Keratinocyte (primary cell): ENCODE results near the gene TUBA4B. TPM values are rescaled to one million over a fixed set of nuclear protein-coding genes. Genes with fewer than 3 reads are reported as not detected.

Source experiments
- DNase-seq: peaks from one replicate; pipeline ENCODE4 v3.0.0-alpha.2; 2011; ENCODE audit warnings: low read depth, missing footprints, low spot score
- FAIRE-seq: peaks from 2 replicates; lab custom pipeline; 2011; peaks lifted over from hg19 to GRCh38; lab: Jason Lieb, UNC
- H2AFZ ChIP-seq: 2 replicates; pipeline ENCODE4 v1.6.0; 2012; ENCODE audit warnings: low read length, control low read depth, inconsistent platforms; ENCODE audit not compliant: control insufficient read depth
- H3K27ac ChIP-seq: 2 replicates; pipeline ENCODE4 v1.5.1; 2011; ENCODE audit warnings: low read length; ENCODE audit not compliant: control insufficient read depth, insufficient read depth
- H3K27me3 ChIP-seq: 3 replicates; pipeline ENCODE4 v1.6.0; 2011; ENCODE audit warnings: low read length; ENCODE audit not compliant: control insufficient read depth, insufficient read depth; ENCODE audit errors: extremely low read depth
- H3K36me3 ChIP-seq, 2 experiments: 2 replicates in 1 of 2; 3 replicates in 1 of 2; pipeline ENCODE4 v1.5.1; 2011; ENCODE audit warnings: low read length in 2 of 2, mild to moderate bottlenecking in 1 of 2; ENCODE audit not compliant: control insufficient read depth in 2 of 2, insufficient read depth in 2 of 2; ENCODE audit errors: extremely low read depth in 1 of 2
- H3K4me1 ChIP-seq: 3 replicates; pipeline ENCODE4 v1.5.1; 2011; ENCODE audit warnings: low read length; ENCODE audit not compliant: control insufficient read depth, insufficient read depth; ENCODE audit errors: extremely low read depth
- H3K4me2 ChIP-seq: 3 replicates; pipeline ENCODE4 v1.6.0; 2011; ENCODE audit warnings: low read depth, low read length; ENCODE audit not compliant: control insufficient read depth, insufficient read depth; ENCODE audit errors: extremely low read depth
- H3K4me3 ChIP-seq, 3 experiments: fragments of 200-600 bp in 1 of 3; sonication (generic) in 1 of 3; 2 replicates in 2 of 3; 3 replicates in 1 of 3; pipeline ENCODE4 v1.5.1; 2011 to 2016; ENCODE audit warnings: low read length in 3 of 3, mild to moderate bottlenecking in 3 of 3, control low read depth in 2 of 3, inconsistent platforms in 1 of 3, low read depth in 1 of 3, mixed read lengths in 1 of 3, mixed run types in 1 of 3, moderate library complexity in 1 of 3; ENCODE audit not compliant: control insufficient read depth in 2 of 3, insufficient read depth in 2 of 3; ENCODE audit errors: extremely low read depth in 1 of 3
- H3K79me2 ChIP-seq: 2 replicates; pipeline ENCODE4 v1.6.0; 2012; ENCODE audit warnings: low read length; ENCODE audit not compliant: control insufficient read depth, insufficient read depth
- H3K9ac ChIP-seq: 3 replicates; pipeline ENCODE4 v1.6.0; 2011; ENCODE audit warnings: low read length; ENCODE audit not compliant: control insufficient read depth, insufficient read depth; ENCODE audit errors: extremely low read depth
- H3K9me1 ChIP-seq: 3 replicates; pipeline ENCODE4 v1.6.0; 2011; ENCODE audit warnings: low read length; ENCODE audit not compliant: control insufficient read depth, insufficient read depth; ENCODE audit errors: extremely low read depth
- H3K9me3 ChIP-seq: 2 replicates; pipeline ENCODE4 v1.5.1; 2012; ENCODE audit warnings: low read depth, low read length; ENCODE audit not compliant: control insufficient read depth
- H4K20me1 ChIP-seq: 3 replicates; pipeline ENCODE4 v1.6.0; 2011; ENCODE audit warnings: low read length; ENCODE audit not compliant: control insufficient read depth, insufficient read depth; ENCODE audit errors: extremely low read depth
- CTCF ChIP-seq, 3 experiments: IDR thresholded peaks in 1 of 3; conservative IDR thresholded peaks in 1 of 3; optimal IDR thresholded peaks in 1 of 3; 2 replicates in 2 of 3; 3 replicates in 1 of 3; pipeline versions ENCODE3 to v1.5.1; 2011; ENCODE audit warnings: low read length in 3 of 3, mild to moderate bottlenecking in 3 of 3, moderate library complexity in 2 of 3, control low read depth in 1 of 3, inconsistent platforms in 1 of 3; ENCODE audit not compliant: insufficient read depth in 2 of 3; ENCODE audit errors: extremely low read depth in 1 of 3
- EZH2 ChIP-seq: IDR thresholded peaks from one replicate; pipeline ENCODE4 v1.6.1; 2012; ENCODE audit warnings: inconsistent platforms, mild to moderate bottlenecking, low read length, moderate library complexity
- dilution Hi-C: fragments of 300-500 bp; cut with MboI; formaldehyde crosslinking; loops from one replicate; pipeline ENCODE4 v1.7.0; 2020; ENCODE audit warnings: low sequenced_read_pairs; ENCODE audit not compliant: extremely low pct_ligation_motif_present
- polyA plus RNA-seq, 5 experiments: library from polyadenylated mRNA; depleted of rRNA in 3 of 5; stranded (reverse) in 3 of 5; stranded (forward) in 1 of 5; unstranded in 1 of 5; fragments of >200 nt; gene quantifications; 1 replicate in 1 of 5; 2 replicates in 3 of 5; 3 replicates in 1 of 5; pipeline versions ENCODE4 v1.2.1 to v1.2.3, GENCODE V29; 2011 to 2012; ENCODE audit warnings: missing spikeins in 2 of 5, low read depth in 1 of 5, low replicate concordance in 1 of 5

The TUBA4B gene
- polyA plus RNA-seq, 1 donor (not counting 4 experiments of a cell fraction or from before 2014, with no cell fraction given): not detected

- peaks cover 36% of the 10 kb centered on the region for H3K4me1 ChIP-seq
- no peaks in the 10 kb centered on the region for H3K79me2 ChIP-seq
- H3K9me3 ChIP-seq: no peaks in the 10 kb centered on the region
- H3K4me2 ChIP-seq: no peak overlapping the region
- H3K27me3 ChIP-seq: no peaks in the 10 kb centered on the region
- peaks cover 11 to 15% of the 10 kb centered on the region in 2 experiments for H3K36me3 ChIP-seq
- H4K20me1 ChIP-seq: no peaks in the 10 kb centered on the region
- DNase-seq: no peak
- no peak overlapping the region for H3K9ac ChIP-seq
- H3K9me1 ChIP-seq: no peaks in the 10 kb centered on the region
- dilution Hi-C loops: no loop called here
- H3K27ac ChIP-seq: no peak overlapping the region
- no peak for FAIRE-seq
- TF ChIP-seq CTCF (optimal IDR thresholded peaks at IDR 0.05 in 1 of 3, IDR thresholded peaks at IDR 0.05 in 1 of 3, conservative IDR thresholded peaks at IDR 0.05 in 1 of 3; ENCODE audit: extremely low read depth in 1 of 3, insufficient read depth in 2 of 3, low read length in 3 of 3) (no peak), EZH2 (no peak)
- no peak overlapping the region for H2AFZ ChIP-seq
- H3K4me3 ChIP-seq: no peak overlapping the region
Measured at GRCh38 chr2:219287580-219288265, 34.7 kb downstream of the TUBA4B start.

GRCh38 chr2:219289195-219289536, 36.1 kb downstream of the TUBA4B start:
- peak overlapping the region; percentile 62 for H3K4me2 ChIP-seq
- H3K27ac ChIP-seq: peak overlapping the region; percentile 10
- FAIRE-seq (no peak), DNase-seq (no peak)
- H3K9me1 ChIP-seq: no peaks in the 10 kb centered on the region
- peaks cover 36% of the 10 kb centered on the region for H3K4me1 ChIP-seq
- dilution Hi-C loops: no loop called here
- no peaks in the 10 kb centered on the region for H3K27me3 ChIP-seq
- H3K9ac ChIP-seq: no peak overlapping the region
- no peak overlapping the region for H2AFZ ChIP-seq
- peak overlapping the region in 1 of 3 experiments; percentile 37 for H3K4me3 ChIP-seq
- no peaks in the 10 kb centered on the region for H4K20me1 ChIP-seq
- TF ChIP-seq CTCF (optimal IDR thresholded peaks at IDR 0.05 in 1 of 3, IDR thresholded peaks at IDR 0.05 in 1 of 3, conservative IDR thresholded peaks at IDR 0.05 in 1 of 3; ENCODE audit: extremely low read depth in 1 of 3, insufficient read depth in 2 of 3, low read length in 3 of 3): no peak
- no peak for TF ChIP-seq EZH2
- H3K79me2 ChIP-seq: no peaks in the 10 kb centered on the region
- H3K36me3 ChIP-seq: peaks cover 4 to 8% of the 10 kb centered on the region in 2 experiments
- no peaks in the 10 kb centered on the region for H3K9me3 ChIP-seq
